Right lobe of liver (tissue), 6 donors: ENCODE results near the gene UBAC2. TPM values are rescaled to one million over a fixed set of nuclear protein-coding genes. Genes with fewer than 3 reads are reported as not detected.

Experiments used
- ATAC-seq, 4 donors: fragments of 200-7000 bp; cut with Tn5 transposase; one replicate each; pipeline ENCODE4 v1.9.1; 2020; ENCODE audit warnings: mild to moderate bottlenecking in 4 of 4, moderate library complexity in 4 of 4
- DNase-seq, 3 donors: peaks; one replicate each; pipeline ENCODE4 v3.0.0-alpha.2; 2020
- H3K27ac ChIP-seq, 3 donors: fragments of 200-600 bp; one replicate each; pipeline ENCODE4 v1.8.0; 2022
- H3K27me3 ChIP-seq, 2 donors: fragments of 200-600 bp; one replicate each; pipeline ENCODE4 v1.8.0; 2022
- H3K36me3 ChIP-seq, 4 donors: fragments of 200-600 bp; sonication (generic) in 1 of 4; one replicate each; pipeline versions ENCODE4 v1.5.1 to v1.8.0; 2017 to 2022; ENCODE audit warnings: control low read depth in 1 of 4
- H3K4me1 ChIP-seq, 4 donors: fragments of 200-600 bp; sonication (generic) in 1 of 4; one replicate each; pipeline versions ENCODE4 v1.5.1 to v1.8.0; 2017 to 2022; ENCODE audit warnings: control low read depth in 1 of 4
- H3K4me3 ChIP-seq, 3 donors: fragments of 200-600 bp; one replicate each; pipeline ENCODE4 v1.8.0; 2022
- H3K9me3 ChIP-seq, 4 donors: fragments of 200-600 bp; sonication (generic) in 1 of 4; one replicate each; pipeline versions ENCODE4 v1.5.1 to v1.8.0; 2017 to 2022; ENCODE audit warnings: control low read depth in 1 of 4
- CTCF ChIP-seq, 4 donors: fragments of 200-600 bp in 3 of 4; fragments of 450-650 bp in 1 of 4; IDR thresholded peaks; one replicate each; pipeline versions ENCODE4 v1.5.1 to v1.8.0; 2016 to 2022; ENCODE audit warnings: antibody characterized with exemption in 4 of 4, mild to moderate bottlenecking in 2 of 4
- POLR2A ChIP-seq: fragments of 450-650 bp; IDR thresholded peaks from one replicate; pipeline ENCODE4 v1.6.1; 2017; ENCODE audit warnings: antibody characterized with exemption, mild to moderate bottlenecking
- WGBS: methylation state at CpG from one replicate; pipeline ENCODE4 v1.1.6; 2018; ENCODE audit warnings: low coverage, low lambda C conversion rate; ENCODE audit not compliant: insufficient coverage; ENCODE audit errors: missing lambda C conversion rate; 5-methylcytosine and 5-hydroxymethylcytosine counted together
- intact Hi-C, 2 donors: fragments of 100-400 bp; cut with DNase I; formaldehyde crosslinking; loops; one replicate each; pipeline versions ENCODE4 v1.11.2 to v1.14.1; 2022
- total RNA-seq, 6 experiments: library from RNA; depleted of rRNA in 2 of 6; stranded (reverse); fragments of >200 nt in 2 of 6; fragmentation: NEBNext Ultra II Directional in 3 of 6; extraction: Animal tissue kit (Norgen Biotek cat#: 25700) in 3 of 6; gene quantifications; one replicate each; pipeline versions ENCODE4 v1.1.0 to v1.2.4, GENCODE V29; 2016 to 2023
- donor health status: DM: no; HTN: yes; CAD: no.
- donor health status: DM: no; HTN: no; CAD: no.
- donor health status: DM: no; HTN: no; CAD: no.
- donor health status: DM: no; HTN: yes; CAD: no.
- donor health status: DM: no; HTN: yes; CAD: no.

Gene UBAC2
- total RNA-seq, 6 experiments from 2014 or later = 30.2 to 45.0 (median 37.0) TPM

- H3K4me1 ChIP-seq = no peaks in the 10 kb centered on the region
- WGBS = 57% methylated on average over 2 of the region's 2 CpGs
- H3K36me3 ChIP-seq = peaks cover 0 to 2% (median 0%) of the 10 kb centered on the region in 4 donors
- intact Hi-C loops = no loop called here
- H3K27me3 ChIP-seq = no peaks in the 10 kb centered on the region
- TF ChIP-seq POLR2A (no peak), CTCF (IDR thresholded peaks at IDR 0.05) (no peak)
- H3K4me3 ChIP-seq = no peak overlapping the region
- ATAC-seq = peak; percentile 39 to 48 (median 46)
- no peak for DNase-seq
- no peaks in the 10 kb centered on the region for H3K9me3 ChIP-seq
- H3K27ac ChIP-seq = no peak overlapping the region
Observed at GRCh38 chr13:99293178-99293577, 92.5 kb downstream of the UBAC2 start.

- no peak overlapping the region for H3K4me3 ChIP-seq
- H3K9me3 ChIP-seq = no peaks in the 10 kb centered on the region
- intact Hi-C loops = no loop called here
- no peak for ATAC-seq
- H3K27me3 ChIP-seq = no peaks in the 10 kb centered on the region
- H3K4me1 ChIP-seq = no peaks in the 10 kb centered on the region
- DNase-seq = no peak
- H3K36me3 ChIP-seq = peaks cover 0 to 2% (median 0%) of the 10 kb centered on the region in 4 donors
- no peak for TF ChIP-seq CTCF (IDR thresholded peaks at IDR 0.05)
- TF ChIP-seq POLR2A = no peak
- H3K27ac ChIP-seq = no peak overlapping the region
Observed at GRCh38 chr13:99294198-99294597, 93.5 kb downstream of the UBAC2 start.

DNA sequence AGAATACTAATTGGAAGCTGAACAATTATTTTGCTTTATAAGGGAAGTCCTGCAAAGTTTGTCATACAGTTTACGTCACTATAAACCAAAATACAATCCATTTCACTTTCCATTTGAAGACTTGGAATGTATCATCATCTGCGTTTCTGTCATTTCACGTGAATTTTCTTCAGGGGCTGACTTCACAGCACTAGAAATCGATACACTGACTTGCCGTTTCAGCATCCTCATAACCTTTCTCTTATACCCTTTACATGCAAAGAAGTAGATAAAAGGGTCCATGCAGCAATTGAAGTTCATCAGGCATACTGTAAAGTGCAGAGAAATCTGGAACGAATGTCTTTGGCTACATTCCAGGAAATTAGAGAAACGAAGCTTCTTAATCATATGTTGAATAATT lies 94.3 kb downstream of the UBAC2 start:
- intact Hi-C loops = no loop called here
- WGBS = 67% methylated on average over 7 of the region's 7 CpGs
- DNase-seq (no peak), ATAC-seq (no peak)
- Histone ChIP-seq H3K4me1 (no peaks in the 10 kb centered on the region), H3K27me3 (no peaks in the 10 kb centered on the region), H3K9me3 (no peaks in the 10 kb centered on the region), H3K27ac (no peak overlapping the region), H3K4me3 (no peak overlapping the region), H3K36me3 (peaks cover 0 to 2% (median 0%) of the 10 kb centered on the region in 4 donors)
- TF ChIP-seq CTCF (IDR thresholded peaks at IDR 0.05) (no peak), POLR2A (no peak)

DNA sequence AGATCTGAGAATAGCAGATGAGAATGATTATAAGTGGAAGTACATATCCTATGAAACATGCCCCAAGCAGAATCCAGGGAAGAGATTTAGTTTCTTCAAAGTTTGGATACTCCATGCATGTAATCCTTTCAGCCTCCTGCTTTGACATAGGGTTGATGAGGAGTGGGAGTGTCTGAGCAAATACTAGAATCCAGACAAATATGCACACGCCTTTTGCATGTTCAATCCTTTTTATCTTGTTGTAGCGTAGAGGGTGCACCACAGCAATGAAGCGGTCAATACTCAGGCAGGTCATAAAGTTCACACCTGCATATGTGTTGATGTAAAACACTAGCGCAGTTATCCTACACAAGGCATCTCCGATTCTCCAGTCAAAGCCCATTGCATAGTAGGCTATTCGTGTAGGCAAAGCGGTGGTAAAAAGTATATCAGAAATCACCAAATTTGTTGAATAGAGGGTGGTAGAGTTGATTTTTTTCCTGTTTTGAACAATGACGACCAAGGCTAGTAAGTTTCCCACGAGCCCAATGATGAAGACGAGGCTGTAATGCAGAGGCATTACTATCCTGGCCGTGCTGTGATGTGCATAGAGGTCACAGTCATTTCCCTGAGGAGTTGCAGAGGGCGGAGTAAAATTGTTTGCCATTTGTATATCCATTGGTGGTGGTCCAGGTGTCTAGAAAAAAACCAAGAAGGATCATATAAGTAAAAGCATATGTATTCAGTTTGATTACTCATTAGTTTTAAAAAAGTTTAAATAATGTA lies 95.0 kb downstream of the UBAC2 start:
- peaks cover 0 to 2% (median 0%) of the 10 kb centered on the region in 4 donors for H3K36me3 ChIP-seq
- ATAC-seq (no peak), DNase-seq (no peak)
- H3K4me3 ChIP-seq = no peak overlapping the region
- intact Hi-C loops = no loop called here
- TF ChIP-seq POLR2A (no peak), CTCF (IDR thresholded peaks at IDR 0.05) (no peak)
- no peaks in the 10 kb centered on the region for H3K4me1 ChIP-seq
- no peaks in the 10 kb centered on the region for H3K27me3 ChIP-seq
- no peaks in the 10 kb centered on the region for H3K9me3 ChIP-seq
- H3K27ac ChIP-seq = no peak overlapping the region
- 87% methylated on average over 7 of the region's 12 CpGs for WGBS
